ENCODE results near the gene ZNF552.
A peak's percentile ranks its signal among the peaks of the same experiment; 100 is the strongest.
"Not testable (repeated sequence)": the region's sequence is repeated elsewhere in the genome, so short reads cannot be mapped to it uniquely, and the experiment has no call there.

The ZNF552 gene

DNA sequence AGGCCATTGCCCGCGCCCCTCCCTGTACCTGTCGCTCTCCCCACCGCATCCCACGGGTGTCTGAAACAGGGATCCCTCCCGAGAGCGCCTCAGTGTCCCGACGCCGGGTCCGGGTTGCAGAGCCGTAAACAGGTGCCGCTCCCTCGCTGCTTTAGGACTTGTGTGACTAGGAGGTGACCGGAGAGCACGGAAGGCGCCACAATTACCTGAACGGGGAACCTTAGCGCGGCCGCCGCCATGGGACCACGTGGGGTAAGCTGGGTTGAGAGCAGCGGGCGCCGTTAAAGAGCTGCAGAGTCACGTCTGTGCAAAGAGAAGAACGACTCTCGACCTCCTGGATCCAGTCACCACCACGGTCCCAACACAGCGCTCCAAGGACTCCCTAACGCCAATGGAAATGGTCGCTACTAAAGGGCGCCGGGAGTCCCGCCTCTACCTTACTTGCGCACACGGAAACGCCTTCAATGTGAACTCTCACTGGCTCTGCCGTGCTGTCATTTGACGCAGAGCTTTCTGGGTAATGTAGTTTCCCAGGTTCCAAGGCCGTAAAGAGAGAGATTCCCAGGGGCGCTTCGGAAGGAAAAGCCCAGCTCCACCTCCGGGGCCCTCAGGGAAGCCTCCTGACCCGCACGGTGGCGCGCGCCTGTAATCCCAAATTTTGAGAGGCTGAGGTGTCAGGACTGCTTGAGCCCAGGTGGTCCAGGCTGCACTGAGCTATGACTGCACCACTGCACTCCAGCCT lies at the start of gene ZNF552:
Gene ZNF552 (minus strand): TSS at position 409 of the 742 bp plus-strand sequence. CDS start 170 bp downstream, at position 239.
- peak; percentile 97 for DNase-seq

- not testable (repeated sequence) for DNase-seq
Measured at GRCh38 chr19:57862351-57862750, 47.6 kb upstream of the ZNF552 start.

DNA sequence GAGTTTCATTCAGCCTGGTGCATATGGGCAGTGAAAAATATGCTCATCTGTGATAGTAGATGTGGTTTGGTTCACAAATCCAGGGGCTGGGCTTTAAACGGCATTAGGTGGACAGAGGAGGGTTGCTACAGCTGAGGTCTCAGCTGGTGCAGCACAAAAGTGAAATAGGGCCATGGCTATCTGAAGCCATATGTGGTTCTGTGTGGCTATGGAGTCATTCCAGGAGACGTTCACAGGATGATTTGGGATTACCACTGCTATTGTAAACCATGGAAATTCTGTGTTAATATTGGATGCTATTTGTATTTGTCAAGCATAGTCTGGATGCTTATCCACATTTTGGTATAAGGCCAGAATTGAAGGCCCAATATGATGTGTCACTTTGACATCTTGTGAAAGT lies 39.4 kb upstream of the ZNF552 start:
- not testable (repeated sequence) for DNase-seq

DNA sequence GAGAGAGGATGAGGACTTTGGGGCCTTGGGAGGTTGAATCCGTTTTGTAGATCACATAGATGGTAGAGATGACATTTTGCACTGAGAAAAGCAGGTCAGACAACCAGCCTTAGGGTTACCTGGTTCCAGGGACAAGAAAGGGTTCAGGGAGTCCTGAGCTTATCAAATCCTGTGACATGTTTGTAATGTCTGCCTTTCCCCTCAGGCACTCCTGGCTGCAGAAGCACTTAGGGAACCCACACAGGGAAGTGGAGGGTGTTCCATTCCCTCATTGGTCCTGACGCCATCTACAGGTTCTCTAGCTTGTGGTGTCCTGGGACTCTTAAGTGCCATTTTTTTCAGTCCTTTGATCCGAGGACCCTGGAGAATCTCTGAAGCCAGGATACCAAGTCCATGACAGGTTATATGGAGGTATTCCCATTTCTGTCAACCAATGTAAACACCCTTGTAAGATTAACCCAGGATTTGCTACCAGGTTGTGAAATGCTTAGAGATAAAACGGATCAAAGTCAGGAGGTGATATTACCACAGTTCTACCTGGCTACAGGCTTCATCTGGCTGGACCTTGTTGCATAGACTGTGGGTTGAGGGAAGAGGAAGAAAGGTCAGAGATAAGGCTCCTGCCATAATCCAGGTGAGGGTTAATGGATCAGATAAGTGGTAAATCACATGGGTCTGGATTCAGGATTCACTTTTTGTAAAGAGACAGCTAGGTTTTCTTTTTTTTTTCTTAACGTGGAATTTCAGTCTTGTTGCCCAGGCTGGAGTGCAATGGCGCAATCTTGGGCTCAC lies 37.3 kb upstream of the ZNF552 start:
- DNase-seq: not testable (repeated sequence)

- DNase-seq: peak; percentile 35
Measured at GRCh38 chr19:57850553-57851017, 35.9 kb upstream of the ZNF552 start.

DNA sequence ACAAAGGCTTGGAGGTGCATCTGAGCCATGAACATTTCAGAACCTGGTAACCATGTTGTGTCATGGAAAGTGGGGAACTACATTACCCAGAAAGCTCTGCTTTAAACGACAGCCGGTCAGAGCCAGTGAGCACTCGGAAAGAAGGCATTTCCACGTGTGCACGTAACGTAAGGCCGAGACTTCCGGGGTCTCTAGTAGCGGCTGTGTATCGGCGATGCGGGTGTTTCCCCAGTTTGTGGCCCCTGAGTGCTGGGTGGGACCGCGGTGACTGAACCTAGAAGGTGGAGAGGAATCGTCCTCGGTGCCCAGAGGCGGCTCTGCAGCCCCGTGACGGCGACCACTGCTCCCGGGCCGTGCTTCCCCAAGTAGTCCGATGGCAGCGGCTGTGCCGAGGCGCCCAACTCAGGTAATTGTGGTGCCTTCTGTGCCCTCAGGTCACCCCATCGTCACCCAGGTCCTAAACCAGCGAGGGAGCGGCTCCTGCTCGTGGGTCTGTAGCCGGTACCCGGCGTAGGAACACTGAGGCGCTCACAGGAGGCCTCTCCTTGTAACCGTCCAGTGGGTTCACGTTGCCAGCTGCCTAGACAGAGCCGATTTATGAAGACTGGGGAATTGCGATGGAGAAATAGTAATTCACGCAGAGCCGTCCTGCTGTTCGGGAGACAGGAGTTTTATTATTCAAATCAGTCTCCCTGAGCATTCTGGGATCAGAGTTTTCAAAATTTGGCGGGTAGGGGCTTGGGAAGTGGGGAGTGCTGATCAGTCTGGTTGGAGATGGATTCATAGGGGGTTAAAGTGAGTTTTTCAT lies 35.2 kb upstream of the ZNF552 start, which contains the start of gene ZNF587:
Gene ZNF587 (plus strand): TSS at position 194 of the 808 bp plus-strand sequence. CDS start 180 bp downstream, at position 374.
- peak; percentile 92 for DNase-seq

GRCh38 chr19:57849162-57849665 lies 34.5 kb upstream of the ZNF552 start:
- peak; percentile 44 for DNase-seq

- DNase-seq: not testable (repeated sequence)
Measured at GRCh38 chr19:57847164-57847563, 32.5 kb upstream of the ZNF552 start.

DNA sequence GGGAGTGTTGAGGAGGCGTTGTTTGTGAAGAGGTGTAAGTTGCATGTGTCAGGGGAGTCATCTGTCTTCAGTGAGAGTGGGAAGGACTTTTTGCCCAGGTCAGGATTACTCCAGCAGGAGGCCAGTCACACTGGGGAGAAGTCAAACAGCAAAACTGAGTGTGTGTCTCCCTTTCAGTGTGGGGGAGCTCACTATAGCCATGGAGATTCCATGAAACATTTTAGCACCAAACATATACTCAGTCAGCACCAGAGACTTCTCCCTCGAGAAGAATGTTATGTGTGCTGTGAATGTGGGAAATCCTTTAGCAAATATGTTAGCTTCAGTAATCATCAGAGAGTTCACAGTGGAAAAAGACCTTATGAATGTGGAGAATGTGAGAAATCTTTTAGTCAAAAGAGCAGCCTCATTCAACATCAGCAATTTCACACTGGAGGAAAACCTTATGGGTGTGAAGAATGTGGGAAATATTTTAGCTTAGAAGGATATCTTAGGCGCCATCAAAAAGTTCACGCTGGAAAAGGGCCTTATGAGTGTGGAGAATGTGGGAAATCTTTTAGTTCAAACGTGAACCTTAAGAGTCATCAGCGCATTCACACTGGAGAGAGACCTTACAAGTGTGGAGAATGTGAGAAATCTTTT lies 26.5 kb upstream of the ZNF552 start:
- no peak for DNase-seq

GRCh38 chr19:57838622-57839191 lies 24.0 kb upstream of the ZNF552 start:
- not testable (repeated sequence) for DNase-seq

GRCh38 chr19:57836991-57837390 lies 22.3 kb upstream of the ZNF552 start:
- DNase-seq: not testable (repeated sequence)

GRCh38 chr19:57830071-57830602 lies 15.4 kb upstream of the ZNF552 start, which contains the start of gene ZNF587B:
TSS of gene ZNF587B (plus strand) at chr19:57830299. CDS start at chr19:57830529, 230 bp downstream.
- peak; percentile 60 for DNase-seq

- no peak for DNase-seq
Measured at GRCh38 chr19:57829316-57829715, 14.6 kb upstream of the ZNF552 start.

GRCh38 chr19:57825511-57825910 lies 10.8 kb upstream of the ZNF552 start:
- DNase-seq: no peak

DNA sequence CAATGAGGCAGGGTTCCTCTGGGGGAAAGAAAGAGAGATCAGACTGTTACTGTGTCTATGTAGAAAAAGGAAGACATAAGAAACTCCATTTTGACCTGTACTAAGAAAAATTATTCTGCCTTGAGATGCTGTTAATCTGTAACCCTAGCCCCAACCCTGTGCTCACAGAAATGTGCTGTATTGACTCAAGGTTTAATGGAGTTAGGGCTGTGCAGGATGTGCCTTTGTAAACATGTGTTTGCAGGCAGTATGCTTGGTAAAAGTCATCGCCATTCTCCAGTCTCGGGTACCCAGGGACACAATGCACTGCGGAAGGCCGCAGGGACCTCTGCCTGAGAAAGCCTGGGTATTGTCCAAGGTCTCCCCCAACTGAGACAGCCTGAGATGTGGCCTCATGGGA lies 8.9 kb upstream of the ZNF552 start:
- peak; percentile 29 for DNase-seq

DNA sequence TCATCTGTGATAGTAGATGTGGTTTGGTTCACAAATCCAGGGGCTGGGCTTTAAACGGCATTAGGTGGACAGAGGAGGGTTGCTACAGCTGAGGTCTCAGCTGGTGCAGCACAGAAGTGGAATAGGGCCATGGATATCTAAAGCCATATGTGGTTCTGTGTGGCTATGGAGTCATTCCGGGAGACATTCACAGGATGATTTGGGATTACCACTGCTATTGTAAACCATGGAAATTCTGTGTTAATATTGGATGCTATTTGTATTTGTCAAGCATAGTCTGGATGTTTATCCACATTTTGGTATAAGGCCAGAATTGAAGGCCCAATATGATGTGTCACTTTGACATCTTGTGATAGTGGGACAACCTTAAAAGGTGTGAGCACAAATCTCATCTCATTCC lies 8.4 kb upstream of the ZNF552 start:
- not testable (repeated sequence) for DNase-seq

GRCh38 chr19:57821501-57821900 lies 6.8 kb upstream of the ZNF552 start:
- not testable (repeated sequence) for DNase-seq

DNA sequence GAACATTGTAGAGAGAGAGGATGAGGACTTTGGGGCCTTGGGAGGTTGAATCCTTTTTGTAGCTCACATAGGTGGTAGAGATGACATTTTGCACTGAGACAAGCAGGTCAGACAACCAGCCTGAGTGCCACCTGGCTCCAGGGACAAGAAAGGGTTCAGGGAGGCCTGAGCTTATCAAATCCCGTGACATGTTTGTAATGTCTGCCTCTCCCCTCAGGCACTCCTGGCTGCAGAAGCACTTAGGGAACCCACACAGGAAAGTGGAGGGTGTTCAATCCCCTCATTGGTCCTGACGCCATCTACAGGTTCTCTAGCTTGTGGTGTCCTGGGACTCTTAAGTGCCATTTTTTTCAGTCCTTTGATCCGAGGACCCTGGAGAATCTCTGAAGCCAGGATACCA lies 6.4 kb upstream of the ZNF552 start:
- DNase-seq: not testable (repeated sequence)

GRCh38 chr19:57820599-57820998 lies 5.9 kb upstream of the ZNF552 start:
- no peak for DNase-seq

- peak; percentile 95 for DNase-seq
Measured at GRCh38 chr19:57819475-57820148, 4.9 kb upstream of the ZNF552 start.

DNA sequence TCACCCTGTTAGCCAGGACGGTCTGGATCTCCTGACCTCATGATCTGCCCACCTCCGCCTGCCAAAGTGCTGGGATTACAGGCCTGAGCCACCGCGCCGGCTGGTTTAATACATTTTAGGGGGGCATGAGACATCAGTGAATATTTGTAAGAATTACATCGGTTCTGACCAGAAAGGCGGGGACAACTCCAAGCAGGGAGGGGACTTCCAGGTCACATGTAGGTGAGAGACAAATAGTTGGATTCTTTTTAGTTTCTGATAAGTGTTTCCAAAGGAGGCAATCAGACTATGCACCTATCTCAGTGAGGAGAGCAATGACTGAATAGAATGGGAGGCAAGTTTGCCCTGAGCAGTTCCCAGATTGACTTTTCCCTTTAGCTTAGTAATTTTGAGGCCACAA lies 3.7 kb upstream of the ZNF552 start:
- DNase-seq: peak; percentile 18

Data from DMS53 (cell line).